A673 (cell line): ENCODE measurements around the gene KLC3. TPM values are rescaled to one million over a fixed set of nuclear protein-coding genes. Genes with fewer than 3 reads are reported as not detected.

Experiments
- BruUV-seq: library from RNA; stranded (reverse); fragments of 400-500 nt; replicated peaks from 2 replicates; lab custom pipeline; 2021; lab: Mats Ljungman, UMichigan
- CTCF ChIA-PET: fragments of 300-600 bp; sonication (Branson Sonifier 250); formaldehyde crosslinking; loops from one replicate; lab custom pipeline; 2022; ENCODE audit warnings: antibody characterized with exemption; lab: Charles Lee
- POLR2A ChIA-PET: fragments of 300-600 bp; sonication (Branson Sonifier 250); formaldehyde crosslinking; loops from one replicate; lab custom pipeline; 2022; ENCODE audit warnings: antibody characterized with exemption; ENCODE audit not compliant: low non-redundant PET; lab: Charles Lee
- DNase-seq: peaks from one replicate; pipeline ENCODE4 v3.0.0-alpha.2; 2015; ENCODE audit warnings: low spot score
- H3K27ac ChIP-seq: fragments of 200-600 bp; sonication (generic); 2 replicates; pipeline ENCODE4 v1.5.1; 2016; ENCODE audit warnings: mixed run types, low read depth, mild to moderate bottlenecking, mixed read lengths, antibody characterized with exemption, low read length; ENCODE audit not compliant: poor library complexity, severe bottlenecking
- H3K27me3 ChIP-seq: fragments of 200-600 bp; sonication (generic); replicated peaks from 2 replicates; pipeline ENCODE4 v1.6.1; 2017; ENCODE audit warnings: mixed run types, low read depth, mild to moderate bottlenecking, mixed read lengths, antibody characterized with exemption, low read length; ENCODE audit not compliant: insufficient read depth, poor library complexity
- H3K36me3 ChIP-seq: fragments of 200-600 bp; sonication (generic); 2 replicates; pipeline ENCODE4 v1.6.1; 2016; ENCODE audit warnings: mixed run types, mild to moderate bottlenecking, mixed read lengths, antibody characterized with exemption, low read length; ENCODE audit not compliant: insufficient read depth, poor library complexity, severe bottlenecking
- H3K4me1 ChIP-seq: fragments of 200-600 bp; sonication (generic); 2 replicates; pipeline ENCODE4 v1.6.1; 2017; ENCODE audit warnings: mixed run types, mild to moderate bottlenecking, mixed read lengths, antibody characterized with exemption, low read length; ENCODE audit not compliant: insufficient read depth, poor library complexity, severe bottlenecking
- H3K4me3 ChIP-seq: fragments of 200-600 bp; sonication (generic); 2 replicates; pipeline ENCODE4 v1.5.1; 2016; ENCODE audit warnings: low read depth, mixed run types, mild to moderate bottlenecking, mixed read lengths, low read length; ENCODE audit not compliant: poor library complexity, severe bottlenecking
- H3K9me3 ChIP-seq: fragments of 200-600 bp; sonication (generic); 2 replicates; pipeline ENCODE4 v1.6.1; 2016; ENCODE audit warnings: mixed run types, low read depth, mild to moderate bottlenecking, mixed read lengths, antibody characterized with exemption, low read length; ENCODE audit not compliant: poor library complexity, severe bottlenecking
- EZH2 ChIP-seq: fragments of 200-600 bp; sonication (generic); IDR thresholded peaks from 2 replicates; pipeline ENCODE4 v1.6.1; 2017; ENCODE audit warnings: borderline replicate concordance, low read depth, mild to moderate bottlenecking, mixed read lengths, antibody characterized with exemption, low read length; ENCODE audit not compliant: poor library complexity, severe bottlenecking
- intact Hi-C: fragments of 100-400 bp; cut with micrococcal nuclease; formaldehyde crosslinking; loops from one replicate; pipeline ENCODE4 v1.10.0; 2022; ENCODE audit not compliant: unreplicated experiment
- total RNA-seq: library from RNA; stranded (reverse); gene quantifications from 2 replicates; pipeline ENCODE4 v1.2.3, GENCODE V29; 2021
- TF ChIP-seq, protein P1 (sequence below): fragments of 300-800, 200-600 bp; sonication (generic); conservative IDR thresholded peaks from 2 replicates; pipeline ENCODE4 v1.5.1; 2017; ENCODE audit warnings: low read depth, mild to moderate bottlenecking, antibody characterized with exemption, low read length, moderate library complexity, mixed read lengths

KLC3 gene
- total RNA-seq, 1 experiment from 2014 or later, result 0.49 TPM

GRCh38 chr19:45361608-45362007 lies 21.1 kb downstream of the KLC3 start:
- Histone ChIP-seq H3K4me1 (no peaks in the 10 kb centered on the region), H3K4me3 (no peak overlapping the region), H3K36me3 (peaks cover 24% of the 10 kb centered on the region), H3K9me3 (no peaks in the 10 kb centered on the region), H3K27ac (no peak overlapping the region), H3K27me3 (no peaks in the 10 kb centered on the region)
- intact Hi-C loops, result no loop called here
- ChIA-PET CTCF (no interaction called here), POLR2A (no interaction called here)
- DNase-seq, result no peak
- no TSS peak for BruUV-seq
- no peak for TF ChIP-seq EZH2
- TF ChIP-seq, protein P1, sequence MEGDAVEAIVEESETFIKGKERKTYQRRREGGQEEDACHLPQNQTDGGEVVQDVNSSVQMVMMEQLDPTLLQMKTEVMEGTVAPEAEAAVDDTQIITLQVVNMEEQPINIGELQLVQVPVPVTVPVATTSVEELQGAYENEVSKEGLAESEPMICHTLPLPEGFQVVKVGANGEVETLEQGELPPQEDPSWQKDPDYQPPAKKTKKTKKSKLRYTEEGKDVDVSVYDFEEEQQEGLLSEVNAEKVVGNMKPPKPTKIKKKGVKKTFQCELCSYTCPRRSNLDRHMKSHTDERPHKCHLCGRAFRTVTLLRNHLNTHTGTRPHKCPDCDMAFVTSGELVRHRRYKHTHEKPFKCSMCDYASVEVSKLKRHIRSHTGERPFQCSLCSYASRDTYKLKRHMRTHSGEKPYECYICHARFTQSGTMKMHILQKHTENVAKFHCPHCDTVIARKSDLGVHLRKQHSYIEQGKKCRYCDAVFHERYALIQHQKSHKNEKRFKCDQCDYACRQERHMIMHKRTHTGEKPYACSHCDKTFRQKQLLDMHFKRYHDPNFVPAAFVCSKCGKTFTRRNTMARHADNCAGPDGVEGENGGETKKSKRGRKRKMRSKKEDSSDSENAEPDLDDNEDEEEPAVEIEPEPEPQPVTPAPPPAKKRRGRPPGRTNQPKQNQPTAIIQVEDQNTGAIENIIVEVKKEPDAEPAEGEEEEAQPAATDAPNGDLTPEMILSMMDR, result no peak

DNA sequence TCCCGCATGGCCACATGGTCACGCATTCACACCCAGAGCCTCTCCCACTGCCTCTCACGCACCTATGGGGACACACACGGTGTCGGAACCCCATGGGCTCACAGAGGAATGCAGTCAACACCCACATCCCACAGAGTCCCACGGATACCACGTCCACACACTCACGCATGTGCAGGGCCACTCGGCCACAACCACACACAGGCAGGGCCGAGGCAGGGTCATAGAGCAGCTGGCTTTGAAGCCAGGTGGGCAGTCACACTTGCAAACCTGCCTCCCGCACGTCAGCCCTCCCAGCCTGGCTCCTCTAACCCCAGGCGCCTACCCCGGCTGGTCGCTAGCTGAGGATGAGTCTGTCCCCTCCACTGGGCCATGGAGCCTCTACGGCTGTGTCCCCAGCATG lies 21.7 kb downstream of the KLC3 start:
- ChIA-PET POLR2A (no interaction called here), CTCF (no interaction called here)
- no peak for DNase-seq
- H3K4me1 ChIP-seq, result no peaks in the 10 kb centered on the region
- no peak overlapping the region for H3K27ac ChIP-seq
- peaks cover 17% of the 10 kb centered on the region for H3K36me3 ChIP-seq
- H3K9me3 ChIP-seq, result no peaks in the 10 kb centered on the region
- BruUV-seq, result no TSS peak
- H3K27me3 ChIP-seq, result no peaks in the 10 kb centered on the region
- intact Hi-C loops, result no loop called here
- TF ChIP-seq, protein P1, result no peak
- no peak for TF ChIP-seq EZH2
- H3K4me3 ChIP-seq, result no peak overlapping the region

- peaks cover 24% of the 10 kb centered on the region for H3K36me3 ChIP-seq
- no peak for TF ChIP-seq EZH2
- TF ChIP-seq, protein P1, result no peak
- CTCF ChIA-PET, result no interaction called here
- H3K27ac ChIP-seq, result no peak overlapping the region
- POLR2A ChIA-PET, result no interaction called here
- no peak for DNase-seq
- no peak overlapping the region for H3K4me3 ChIP-seq
- no TSS peak for BruUV-seq
- no peaks in the 10 kb centered on the region for H3K9me3 ChIP-seq
- H3K27me3 ChIP-seq, result no peaks in the 10 kb centered on the region
- H3K4me1 ChIP-seq, result peaks cover 1% of the 10 kb centered on the region
- intact Hi-C loops, result no loop called here
Measured at GRCh38 chr19:45363861-45364459, 23.4 kb downstream of the KLC3 start.
